HG03039 (cell line): ENCODE results near the gene LZTS3.
A peak's percentile ranks its signal among the peaks of the same experiment; 100 is the strongest.
"Not testable (repeated sequence)": the region's sequence is repeated elsewhere in the genome, so short reads cannot be mapped to it uniquely, and the experiment has no call there.

Experiments used
- ATAC-seq: cut with Tn5 transposase; IDR thresholded peaks from one replicate; pipeline ENCODE4 v1.9.1; 2021; ENCODE audit warnings: mild to moderate bottlenecking, moderate library complexity; ENCODE audit not compliant: unreplicated experiment

LZTS3 gene

DNA sequence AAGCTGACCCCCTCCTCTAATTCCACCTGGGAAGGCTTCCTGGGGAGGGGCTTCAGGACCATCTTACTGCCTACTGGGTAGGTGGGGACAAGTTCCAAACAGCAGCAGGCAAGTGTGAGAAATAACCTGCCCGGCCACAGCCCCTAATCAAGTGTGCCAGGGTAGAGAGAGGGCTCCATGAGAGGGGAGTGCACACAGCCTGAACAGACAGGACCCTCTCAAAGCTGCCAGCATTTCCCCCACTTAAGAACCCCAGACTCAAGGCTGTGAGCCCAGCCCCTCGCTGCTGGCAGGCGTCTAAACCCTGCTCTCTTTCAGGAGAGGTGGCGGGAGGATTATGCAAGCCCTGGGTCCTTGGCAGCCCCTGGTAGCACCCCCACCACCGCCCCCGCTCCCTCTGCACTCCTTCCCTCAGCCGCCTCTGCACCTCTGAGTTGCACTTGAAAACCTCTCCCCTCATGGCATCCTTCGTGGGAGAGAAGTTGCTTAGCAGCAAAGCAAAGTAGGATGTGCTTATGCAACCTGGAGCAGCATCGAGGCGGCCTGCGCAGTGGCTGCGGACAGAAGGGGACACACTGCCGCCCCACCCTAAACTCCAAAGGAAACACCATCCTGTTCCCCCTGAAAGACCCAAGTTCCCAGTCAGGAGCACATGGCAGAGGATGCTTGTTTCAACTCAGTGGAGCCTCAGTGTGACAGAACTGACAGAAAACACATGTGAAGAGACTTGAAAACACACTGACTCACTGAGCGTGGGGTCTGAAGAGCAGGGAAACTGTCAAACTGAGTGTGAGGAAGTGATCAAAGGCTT is 20.7 kb upstream of the LZTS3 start:
- ATAC-seq = no peak

DNA sequence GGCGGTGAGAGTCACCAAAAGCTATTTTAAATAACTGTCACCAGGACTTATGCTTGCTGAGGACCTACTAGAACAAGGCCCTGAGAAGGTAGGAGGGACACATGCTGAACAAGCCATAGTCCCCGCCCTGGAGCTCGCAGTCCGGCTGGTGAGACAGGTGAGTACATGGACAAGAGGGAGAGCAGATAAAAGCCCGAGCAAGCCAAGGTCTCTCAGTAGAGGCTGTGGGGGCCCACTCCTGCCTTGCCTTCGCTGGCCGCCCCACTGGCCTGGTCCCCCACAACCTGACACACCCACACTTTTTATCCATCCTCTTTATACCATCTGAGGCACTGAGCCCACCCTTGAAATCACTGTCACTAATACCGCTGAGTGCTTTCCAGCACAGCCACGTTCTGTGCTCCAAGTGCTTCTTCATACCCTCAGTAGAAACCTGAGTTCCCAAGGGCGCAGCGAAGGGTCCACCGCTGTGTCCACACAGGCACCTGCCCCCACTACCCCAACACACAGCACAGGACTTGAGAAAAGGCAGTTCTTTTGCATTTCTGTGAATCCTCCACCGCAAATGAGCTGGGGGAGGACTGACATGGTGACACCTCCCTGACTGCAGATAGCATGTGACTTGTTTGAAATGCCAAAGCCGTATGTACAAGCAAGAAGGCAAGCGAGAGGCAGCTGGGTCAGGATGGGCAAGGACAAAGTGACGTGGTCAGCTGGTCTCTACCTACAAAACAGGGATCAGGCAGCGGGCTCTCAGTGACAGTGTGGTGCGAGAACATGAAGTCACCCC is 19.1 kb upstream of the LZTS3 start:
- ATAC-seq = no peak

DNA sequence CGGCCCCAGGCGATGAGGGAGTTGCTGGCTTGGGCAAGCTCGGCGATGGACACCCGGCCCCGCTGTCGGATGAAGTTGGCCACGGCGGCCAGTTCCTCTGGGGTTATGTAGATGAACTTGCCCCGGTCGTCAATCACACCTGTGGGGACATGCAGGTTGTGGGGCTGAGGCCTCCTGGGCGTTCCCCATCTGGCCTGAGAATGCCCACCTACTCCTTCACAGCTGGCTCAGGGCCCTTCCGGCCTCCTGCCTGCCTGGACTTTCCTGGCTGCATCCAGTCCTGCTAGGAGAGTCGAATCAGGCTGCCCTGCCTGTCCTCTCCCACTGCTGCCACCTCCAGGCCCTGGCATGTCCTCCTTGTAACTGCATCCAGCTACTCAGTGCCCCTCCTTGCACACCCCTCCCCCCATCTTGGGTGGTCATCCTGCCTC is 17.3 kb upstream of the LZTS3 start:
- ATAC-seq = no peak

DNA sequence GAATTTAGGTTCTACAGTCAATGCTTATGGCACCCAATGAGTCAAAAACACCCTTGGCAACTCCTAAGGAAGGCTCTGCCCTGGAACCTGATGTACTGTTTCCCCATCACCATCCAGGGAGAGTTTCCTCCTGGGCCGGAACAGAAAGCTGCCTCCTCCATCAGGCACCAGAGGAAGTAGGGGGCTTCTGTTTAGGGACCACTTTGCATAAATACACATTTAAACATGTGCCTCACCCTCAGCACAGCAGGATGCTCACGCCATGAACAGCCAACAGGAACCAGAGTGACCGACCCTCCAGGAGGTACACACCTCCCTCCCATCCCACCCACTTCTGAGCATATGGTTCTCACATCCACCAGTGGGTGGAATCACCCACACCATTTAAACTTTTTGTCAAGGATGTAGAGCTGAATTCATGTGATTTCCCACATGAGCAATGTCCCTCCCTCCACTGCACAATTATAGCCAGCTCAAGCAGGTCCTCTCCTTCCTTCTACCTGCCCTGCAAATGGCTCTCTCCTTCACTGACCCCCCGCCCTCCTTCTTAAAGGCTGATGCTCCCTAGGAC is 16.3 kb upstream of the LZTS3 start:
- no peak for ATAC-seq

DNA sequence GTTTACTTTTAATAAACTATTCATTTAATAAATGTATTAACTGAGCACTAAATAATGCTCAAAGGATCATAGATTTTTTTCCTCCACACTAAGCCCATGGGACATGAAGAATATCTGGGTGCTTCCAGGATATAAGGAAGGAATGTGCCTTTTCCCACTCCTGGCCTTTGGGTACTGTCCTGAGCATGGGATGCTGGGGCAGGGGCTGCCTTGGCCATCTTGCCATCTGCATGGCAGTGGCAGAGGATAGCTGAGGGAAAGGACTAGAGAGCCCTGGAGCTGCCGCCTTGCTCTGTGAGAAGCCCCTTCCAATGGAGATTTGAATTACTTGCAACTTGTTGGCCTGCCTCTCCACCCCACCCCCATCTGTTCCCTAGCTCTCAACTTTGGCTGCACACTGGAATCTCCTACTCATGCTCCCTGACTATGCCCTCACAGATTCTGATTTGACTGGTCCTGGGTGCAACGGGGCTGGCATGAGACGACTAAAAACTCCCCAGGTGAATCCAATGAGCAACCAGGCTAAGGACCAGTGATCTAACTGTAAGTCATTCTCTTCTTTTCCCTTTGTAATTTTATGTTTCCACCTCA is 15.6 kb upstream of the LZTS3 start:
- no peak for ATAC-seq

DNA sequence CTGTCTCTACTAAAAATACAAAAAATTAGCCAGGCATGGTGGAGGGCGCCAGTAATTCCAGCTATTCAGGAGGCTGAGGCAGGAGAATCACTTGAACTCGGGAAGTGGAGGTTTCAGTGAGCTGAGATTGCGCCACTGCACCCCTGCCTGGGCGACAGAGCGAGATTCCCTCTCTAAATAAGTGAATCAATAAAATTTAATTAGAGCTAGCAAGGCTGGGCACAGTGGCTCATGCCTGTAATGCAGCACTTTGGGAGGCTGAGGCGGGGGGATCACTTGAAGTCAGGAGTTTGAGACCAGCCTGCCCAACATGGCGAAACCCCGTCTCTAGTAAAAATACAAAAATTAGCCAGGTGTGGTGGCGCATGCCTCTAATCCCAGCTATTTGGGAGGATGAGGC is 14.5 kb upstream of the LZTS3 start:
- ATAC-seq = not testable (repeated sequence)

DNA sequence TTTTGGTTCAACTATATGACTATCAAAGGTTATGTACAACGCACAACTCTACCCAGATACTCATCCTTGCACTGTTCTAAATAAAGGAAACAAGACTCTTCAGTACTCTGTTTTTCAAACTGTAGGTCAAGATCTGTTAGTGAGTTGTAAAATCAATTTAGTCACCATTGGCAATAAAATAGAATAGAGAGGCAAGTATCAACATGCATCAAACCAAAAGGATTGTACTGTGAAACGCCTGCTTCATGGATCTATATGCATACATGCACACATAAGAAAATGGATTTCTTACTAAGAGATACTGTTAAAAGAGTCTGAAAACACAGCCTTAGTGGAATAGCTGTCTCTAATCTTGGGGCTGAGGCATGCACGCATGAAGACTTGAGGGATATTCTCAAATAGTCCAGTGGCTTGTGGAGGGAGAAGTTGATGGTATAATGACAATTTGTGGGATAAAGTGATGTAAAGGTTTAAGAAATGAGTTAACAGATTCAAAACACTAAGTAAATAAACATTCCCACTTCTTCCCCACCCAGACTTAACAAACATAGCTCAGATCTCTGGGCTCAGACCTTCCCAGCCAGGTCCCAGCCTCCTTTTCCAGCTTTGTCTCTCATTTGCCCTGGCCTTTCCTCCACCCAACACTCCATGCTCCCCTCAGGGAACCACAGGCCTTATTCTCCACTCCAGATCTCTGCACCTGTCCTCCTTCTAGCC is 10.7 kb upstream of the LZTS3 start:
- ATAC-seq = no peak

DNA sequence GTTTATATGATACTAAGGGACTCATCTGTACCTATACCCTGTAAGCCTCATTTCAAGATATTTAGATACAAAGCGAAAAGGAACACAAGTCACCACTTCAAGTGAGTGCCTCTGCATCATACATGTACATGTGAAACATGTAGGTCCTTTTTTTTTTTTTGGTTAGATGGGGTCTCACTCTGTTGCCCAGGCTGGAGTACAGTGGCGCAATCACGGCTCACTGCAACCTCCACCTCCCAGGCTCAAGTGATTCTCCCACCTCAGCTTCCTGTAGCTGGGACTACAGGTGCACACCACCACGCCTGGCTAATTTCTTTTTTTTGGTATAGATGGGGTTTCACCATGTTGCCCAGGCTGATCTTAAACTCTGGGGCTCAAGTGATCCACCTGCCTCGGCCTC is 9.1 kb upstream of the LZTS3 start:
- not testable (repeated sequence) for ATAC-seq

DNA sequence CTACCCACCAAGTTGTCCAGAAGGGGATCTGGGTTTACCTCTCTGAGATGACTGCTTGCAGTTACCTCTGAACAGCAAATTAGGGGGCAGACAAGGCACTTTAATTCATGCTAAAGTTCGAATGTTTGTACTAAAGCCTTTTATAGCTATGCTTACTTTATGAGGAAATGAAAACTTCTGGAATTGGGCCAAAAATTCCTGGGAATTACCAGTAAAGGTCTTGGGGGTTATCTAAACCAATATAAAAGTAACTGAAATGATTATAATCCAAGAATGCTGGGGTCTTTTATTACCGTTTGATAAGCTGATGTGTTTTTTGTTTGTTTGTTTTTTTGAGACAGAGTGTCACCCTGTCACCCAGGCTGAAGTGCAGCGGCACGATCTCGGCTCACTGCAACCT is 7.9 kb upstream of the LZTS3 start:
- no peak for ATAC-seq

DNA sequence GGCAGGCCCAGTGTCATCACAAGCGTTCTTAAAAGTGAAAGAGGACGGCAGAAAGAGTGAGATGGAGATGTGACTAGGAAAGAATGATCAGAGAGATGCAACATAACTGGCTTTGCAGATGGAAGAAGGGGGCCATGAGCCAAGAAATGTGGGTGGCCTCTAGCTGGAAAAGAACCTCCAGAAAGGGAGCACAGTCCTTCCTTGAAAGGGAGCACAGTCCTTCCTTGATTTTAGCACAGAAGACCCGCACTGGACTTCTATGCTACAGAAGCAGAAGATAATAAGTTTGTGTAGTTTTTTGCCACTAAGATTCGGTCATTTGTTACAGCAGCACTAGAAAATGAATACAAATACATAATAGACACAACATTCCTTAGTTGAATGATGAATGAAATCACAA is 7.0 kb upstream of the LZTS3 start:
- no peak for ATAC-seq

DNA sequence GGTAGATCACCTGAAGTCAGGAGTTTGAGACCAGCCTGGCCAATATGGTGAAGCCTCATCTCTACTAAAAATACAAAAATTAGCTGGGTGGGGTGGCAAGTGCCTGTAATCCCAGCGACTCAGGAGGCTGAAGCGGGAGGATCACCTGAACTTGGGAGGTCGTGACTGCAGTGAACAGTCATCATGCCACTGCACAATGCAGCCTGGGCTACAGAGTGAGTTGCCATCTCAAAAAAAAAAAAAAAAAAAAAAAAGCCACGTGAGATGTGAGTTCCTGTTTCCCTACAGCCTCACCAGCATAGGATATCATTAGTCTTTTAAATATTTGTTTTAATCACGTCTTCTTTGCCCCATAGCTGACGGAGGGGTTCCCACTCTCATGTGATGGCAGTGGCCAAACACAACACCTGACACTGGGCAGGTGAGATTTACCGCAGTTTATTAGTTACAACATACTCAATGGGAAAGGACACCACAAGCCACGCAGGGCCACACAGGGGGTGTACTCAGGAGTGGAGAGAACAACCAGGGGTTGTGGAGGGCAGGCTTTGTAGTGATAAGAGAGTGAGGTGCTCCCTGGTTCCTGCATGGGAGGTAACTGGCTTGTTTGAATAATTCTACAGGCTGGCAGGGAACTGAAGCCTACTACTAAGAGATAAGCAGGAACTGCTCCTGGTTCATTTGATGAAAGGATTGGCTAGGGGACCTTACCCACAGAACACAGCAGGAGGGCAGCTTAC is 4.6 kb upstream of the LZTS3 start:
- ATAC-seq = no peak

DNA sequence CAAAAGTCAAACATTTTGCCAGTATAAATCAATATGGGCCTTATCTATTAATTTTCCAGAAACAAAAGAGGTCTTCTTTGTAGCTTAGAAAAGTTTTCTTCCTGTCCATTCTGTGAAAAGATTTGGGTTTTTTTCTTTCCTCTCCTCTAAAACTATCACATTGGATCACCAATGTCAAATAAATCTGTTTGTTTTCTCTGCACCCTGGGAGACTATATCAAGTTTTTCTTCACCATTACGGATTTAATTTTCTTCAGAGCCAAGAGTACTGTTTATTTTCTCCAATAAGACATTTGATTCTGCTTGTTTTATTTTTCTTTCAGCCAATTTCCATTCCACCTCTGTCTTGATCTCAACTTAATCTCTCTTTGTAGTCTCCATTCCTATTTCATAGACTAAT is 1.9 kb upstream of the LZTS3 start:
- ATAC-seq = no peak

DNA sequence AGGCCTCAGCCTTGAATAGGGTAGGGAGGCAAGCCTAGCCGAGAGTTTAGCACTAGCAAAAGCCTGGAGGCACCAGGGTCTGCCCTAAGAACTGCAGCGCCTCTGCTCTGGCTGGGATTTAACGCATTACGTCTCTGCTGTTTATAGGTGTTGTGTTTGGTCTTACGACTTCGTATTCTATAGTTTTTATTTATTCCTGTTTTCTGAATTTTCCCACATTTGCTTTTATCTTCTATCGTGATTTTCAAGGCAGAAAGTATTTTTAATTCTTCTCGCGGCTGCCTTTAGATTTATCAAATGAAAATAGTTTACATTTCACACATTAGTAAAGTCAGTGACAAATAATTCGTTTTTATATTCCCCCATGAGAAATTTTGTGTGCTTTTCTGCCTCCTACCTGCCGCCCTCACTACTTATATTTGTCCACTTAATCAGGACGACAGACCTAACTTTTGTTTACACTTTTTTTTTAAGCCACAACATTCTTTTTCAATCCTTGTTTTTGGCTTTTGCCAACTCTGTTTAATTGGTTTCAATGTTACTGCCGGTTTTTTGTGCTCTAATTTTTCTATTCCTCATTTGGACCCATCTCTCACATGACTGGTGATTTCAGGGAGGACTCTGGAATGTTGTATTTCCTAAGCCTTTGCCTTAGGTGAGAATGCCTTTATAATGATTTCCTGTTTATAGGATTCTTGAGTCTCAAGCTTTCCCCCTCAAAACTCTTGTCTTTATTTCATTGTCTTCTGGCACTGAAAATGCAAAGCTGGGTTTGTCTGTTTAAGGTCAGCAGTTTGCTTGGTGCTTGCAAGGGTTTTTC is 1.3 kb upstream of the LZTS3 start:
- ATAC-seq = no peak

DNA sequence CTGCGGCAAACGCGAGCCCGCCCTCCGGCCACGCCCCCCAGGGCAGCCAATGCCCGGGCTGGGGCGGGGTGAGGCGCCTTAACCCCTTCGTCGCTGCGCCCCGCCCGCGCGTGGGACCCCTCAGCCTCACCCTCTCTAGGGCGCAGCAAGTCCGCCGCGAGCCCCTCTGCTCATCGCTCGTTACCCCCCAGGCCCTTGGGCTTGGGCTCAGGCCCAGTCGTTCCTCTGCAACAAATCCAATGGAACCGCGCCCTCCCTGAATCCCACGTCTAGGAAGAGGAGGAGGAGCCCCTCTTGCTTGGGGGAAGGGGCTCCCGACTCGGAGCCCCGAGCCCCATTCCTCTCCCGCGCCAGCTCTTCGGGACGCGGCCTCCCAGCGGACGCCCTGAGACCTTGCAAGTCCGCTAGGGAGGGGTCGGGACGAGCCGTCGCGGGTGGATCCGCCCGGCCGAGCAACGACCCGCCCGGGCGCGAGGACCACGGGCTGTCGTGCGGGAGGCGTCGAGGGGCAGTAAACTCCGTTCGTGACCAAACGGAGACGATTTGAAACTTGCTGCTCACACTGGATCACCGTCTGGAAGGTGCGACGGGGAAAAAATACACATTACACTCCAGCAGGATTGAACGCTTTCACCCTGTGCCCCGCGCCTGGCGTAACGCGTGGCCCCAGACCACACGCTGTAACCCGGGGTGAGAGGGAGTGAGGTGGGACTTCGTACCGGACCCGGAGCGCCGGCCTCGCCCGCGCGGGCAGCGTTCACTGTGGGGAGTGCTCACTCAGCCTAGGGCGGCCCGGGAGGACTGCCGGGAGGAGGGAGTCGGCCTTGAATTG is 477 bp upstream of the LZTS3 start:
- ATAC-seq = peak; percentile 83

DNA sequence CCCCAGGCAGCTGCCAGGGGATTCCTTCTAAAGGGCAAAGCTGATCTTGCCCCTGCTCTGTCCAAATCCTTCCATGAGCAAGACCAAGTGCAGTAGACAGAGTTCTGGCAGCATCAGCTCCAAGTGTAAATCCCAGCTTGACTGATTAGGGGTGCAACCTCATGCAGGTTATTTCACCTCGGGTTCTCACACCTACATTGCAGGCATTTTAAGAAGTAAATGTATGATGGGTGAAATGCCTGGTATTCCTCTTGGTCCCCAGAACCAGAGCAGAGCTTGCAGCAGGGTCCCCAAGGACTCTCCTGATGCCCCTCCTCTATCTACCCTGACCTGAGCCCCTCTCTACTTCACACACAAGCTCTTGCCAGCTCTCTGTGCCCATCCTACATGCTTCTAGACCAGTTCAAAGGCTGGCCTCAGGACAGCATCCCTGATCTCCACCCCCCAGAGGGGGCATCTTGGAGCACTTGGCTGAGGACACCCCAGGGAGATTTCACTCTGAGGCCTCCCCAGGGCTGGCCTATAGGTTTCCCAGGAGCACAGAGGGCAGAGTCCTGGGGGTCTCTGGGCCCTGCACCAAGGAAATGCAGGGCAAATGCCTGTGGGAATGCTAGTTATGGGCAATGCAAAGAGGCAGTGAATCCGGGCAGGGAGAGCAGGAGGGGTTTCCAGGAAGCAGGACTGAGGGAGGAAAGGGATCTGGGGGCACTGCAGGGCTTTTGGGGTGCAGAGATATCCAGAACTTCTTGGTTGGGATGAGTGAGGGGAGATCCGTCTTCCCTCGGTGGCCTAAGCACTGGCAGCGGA is 1.0 kb downstream of the LZTS3 start:
- ATAC-seq = no peak

DNA sequence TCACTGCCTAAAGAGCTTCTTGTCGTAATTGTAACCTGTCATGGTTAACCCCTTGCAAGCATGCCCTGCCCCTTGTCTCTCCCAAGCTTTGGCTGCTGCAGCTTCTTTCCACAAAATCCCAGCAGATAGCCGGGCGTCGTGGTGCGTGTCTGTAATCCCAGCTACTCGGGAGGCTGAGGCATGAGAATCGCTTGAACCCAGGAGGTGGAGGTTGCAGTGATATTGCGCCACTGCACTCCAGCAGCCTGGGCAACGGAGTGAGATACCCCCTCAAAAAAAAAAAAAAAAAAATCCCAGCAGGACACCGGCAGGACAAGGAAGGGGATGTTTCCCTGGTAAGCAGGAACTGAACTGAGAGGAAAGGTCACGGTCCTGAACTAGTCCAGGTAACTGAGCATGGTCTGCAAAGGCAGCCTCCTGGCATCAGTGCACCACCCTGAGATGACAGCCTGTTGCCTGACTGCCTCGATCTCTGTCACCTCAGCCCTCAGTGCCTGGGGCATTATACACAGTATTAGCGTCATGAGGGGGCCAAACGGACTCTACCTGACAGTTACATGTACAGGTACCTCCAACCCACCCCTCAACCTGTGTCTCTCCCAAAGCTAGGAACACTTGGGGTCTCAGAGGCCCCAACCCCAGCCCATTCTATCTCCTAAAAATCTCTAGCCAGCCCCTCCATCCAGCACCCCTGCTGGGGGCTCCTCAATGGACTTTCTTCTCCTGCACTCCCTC is 1.8 kb downstream of the LZTS3 start:
- ATAC-seq = no peak
